Prostate gland (tissue), 2 donors: Measurements from ENCODE around the gene MDH2. TPM values are rescaled to one million over a fixed set of nuclear protein-coding genes. Genes with fewer than 3 reads are reported as not detected.
A peak's percentile ranks its signal among the peaks of the same experiment; 100 is the strongest.
"Not testable (repeated sequence)": the region's sequence is repeated elsewhere in the genome, so short reads cannot be mapped to it uniquely, and the experiment has no call there.

Experiments used
- DNase-seq: peaks from one replicate; pipeline ENCODE4 v3.0.0-alpha.2; 2019; ENCODE audit warnings: low spot score
- H3K27ac ChIP-seq, 2 donors: fragments of 200-600 bp; sonication (generic); 2 replicates each; pipeline ENCODE4 v1.5.1; 2017 to 2019
- H3K27me3 ChIP-seq: fragments of 200-600 bp; sonication (generic); replicated peaks from 2 replicates; pipeline ENCODE4 v1.5.1; 2019; ENCODE audit not compliant: insufficient read depth
- H3K36me3 ChIP-seq, 2 donors: fragments of 200-600 bp; sonication (generic); 1 replicate in 1 of 2; 2 replicates in 1 of 2; pipeline versions ENCODE4 v1.5.1 to v1.8.1; 2017 to 2019
- H3K4me1 ChIP-seq: fragments of 200-600 bp; sonication (generic); replicated peaks from 2 replicates; pipeline ENCODE4 v1.5.1; 2019
- H3K4me3 ChIP-seq, 2 donors: fragments of 200-600 bp; sonication (generic); 2 replicates each; pipeline ENCODE4 v1.5.1; 2017 to 2019
- H3K9me3 ChIP-seq: fragments of 200-600 bp; sonication (generic); 2 replicates; pipeline ENCODE4 v1.5.1; 2017
- CTCF ChIP-seq, 4 experiments: fragments of 200-600 bp in 2 of 4; fragments of 450-650 bp in 2 of 4; sonication (generic) in 2 of 4; IDR thresholded peaks; 1 replicate in 3 of 4; 2 replicates in 1 of 4; pipeline ENCODE4 v1.5.1; 2016 to 2019; ENCODE audit warnings: antibody characterized with exemption in 4 of 4, mild to moderate bottlenecking in 2 of 4, moderate library complexity in 2 of 4
- POLR2A ChIP-seq: fragments of 450-650 bp; IDR thresholded peaks from one replicate; pipeline ENCODE4 v1.6.1; 2016; ENCODE audit warnings: antibody characterized with exemption, mild to moderate bottlenecking
- POLR2AphosphoS5 ChIP-seq: sonication (generic); formaldehyde crosslinking; IDR thresholded peaks from one replicate; pipeline ENCODE4 v1.6.1; 2017; ENCODE audit warnings: antibody characterized with exemption
- WGBS: methylation state at CpG from one replicate; pipeline ENCODE4 v1.1.5; 2018; 5-methylcytosine and 5-hydroxymethylcytosine counted together
- intact Hi-C: fragments of 100-400 bp; cut with DNase I; formaldehyde crosslinking; loops from one replicate; pipeline ENCODE4 v1.14.2; 2022
- total RNA-seq, 2 donors: library from RNA; depleted of rRNA; stranded (reverse); fragments of >200 nt; gene quantifications; one replicate each; pipeline ENCODE4 v1.1.0, GENCODE V29; 2016

The MDH2 gene
- total RNA-seq, 2 donors from 2014 or later: 116 to 117 TPM

GRCh38 chr7:76049295-76049694 lies 1.4 kb downstream of the MDH2 start:
- Histone ChIP-seq H3K27ac (no peak overlapping the region), H3K4me3 (peak overlapping the region in 1 of 2 donors; percentile 90), H3K36me3 (no peaks in the 10 kb centered on the region), H3K27me3 (no peaks in the 10 kb centered on the region), H3K9me3 (no peaks in the 10 kb centered on the region), H3K4me1 (peaks cover 8% of the 10 kb centered on the region)
- TF ChIP-seq POLR2AphosphoS5 (no peak), POLR2A (no peak), CTCF (IDR thresholded peaks at IDR 0.05) (no peak)
- intact Hi-C loops: no loop called here
- no peak for DNase-seq
- 90% methylated on average over 6 of the region's 6 CpGs for WGBS

- Histone ChIP-seq H3K4me3 (no peak overlapping the region), H3K27ac (no peak overlapping the region), H3K9me3 (no peaks in the 10 kb centered on the region), H3K4me1 (peaks cover 8% of the 10 kb centered on the region), H3K27me3 (no peaks in the 10 kb centered on the region), H3K36me3 (no peaks in the 10 kb centered on the region)
- DNase-seq: no peak
- TF ChIP-seq POLR2A (no peak), POLR2AphosphoS5 (no peak), CTCF (IDR thresholded peaks at IDR 0.05) (no peak)
- intact Hi-C loops: no loop called here
- WGBS: 89% methylated on average over 5 of the region's 5 CpGs
These were observed 2.6 kb downstream of the MDH2 start for GRCh38 chr7:76050545-76050944.

GRCh38 chr7:76051840-76052239 lies 3.9 kb downstream of the MDH2 start:
- H3K4me3 ChIP-seq: no peak overlapping the region
- DNase-seq: no peak
- no peaks in the 10 kb centered on the region for H3K27me3 ChIP-seq
- H3K27ac ChIP-seq: no peak overlapping the region
- TF ChIP-seq POLR2A: no peak
- no peak for TF ChIP-seq POLR2AphosphoS5
- TF ChIP-seq CTCF (IDR thresholded peaks at IDR 0.05): no peak
- peaks cover 8% of the 10 kb centered on the region for H3K4me1 ChIP-seq
- no peaks in the 10 kb centered on the region for H3K36me3 ChIP-seq
- WGBS: 78% methylated on average over 4 of the region's 4 CpGs
- intact Hi-C loops: no loop called here
- H3K9me3 ChIP-seq: no peaks in the 10 kb centered on the region

- WGBS: 92% methylated on average over 8 of the region's 8 CpGs
- H3K27ac ChIP-seq, intact Hi-C loops, H3K4me1 ChIP-seq, DNase-seq, H3K9me3 ChIP-seq, H3K4me3 ChIP-seq, H3K27me3 ChIP-seq, H3K36me3 ChIP-seq: not testable (repeated sequence)
These were observed 4.8 kb downstream of the MDH2 start for GRCh38 chr7:76052681-76053080.

GRCh38 chr7:76053461-76053860 lies 5.6 kb downstream of the MDH2 start:
- TF ChIP-seq CTCF (IDR thresholded peaks at IDR 0.05): no peak
- no peak for TF ChIP-seq POLR2AphosphoS5
- TF ChIP-seq POLR2A: no peak
- Histone ChIP-seq H3K4me3 (no peak overlapping the region), H3K9me3 (no peaks in the 10 kb centered on the region), H3K36me3 (peaks cover 4 to 12% of the 10 kb centered on the region in 2 donors), H3K27me3 (no peaks in the 10 kb centered on the region), H3K27ac (no peak overlapping the region), H3K4me1 (peaks cover 8% of the 10 kb centered on the region)
- no peak for DNase-seq
- WGBS: 64% methylated on average over 6 of the region's 6 CpGs
- intact Hi-C loops: no loop called here
